ENCODE measurements around the gene KRT86. TPM values are rescaled to one million over a fixed set of nuclear protein-coding genes. Genes with fewer than 3 reads are reported as not detected.
A peak's percentile ranks its signal among the peaks of the same experiment; 100 is the strongest.
"Not testable (repeated sequence)": the region's sequence is repeated elsewhere in the genome, so short reads cannot be mapped to it uniquely, and the experiment has no call there.

KRT86 gene
- total and polyA plus RNA-seq, 2 experiments from 2014 or later, result 0.11 to 0.16 TPM

GRCh38 chr12:52296572-52297215 is 22.2 kb downstream of the KRT86 start:
- Histone ChIP-seq H3K9ac (no peak overlapping the region), H3K4me3 (no peak overlapping the region), H3F3A (ENCODE audit: insufficient read depth) (no peaks in the 10 kb centered on the region), H3K79me2 (ENCODE audit: insufficient read depth) (no peaks in the 10 kb centered on the region), H2AFZ (no peak overlapping the region), H3K9me3 (ENCODE audit: low read depth) (no peaks in the 10 kb centered on the region), H3K9me2 (ENCODE audit: insufficient read depth) (no peaks in the 10 kb centered on the region), H3K27me3 (replicated peaks; ENCODE audit: insufficient read depth) (peaks cover 27% of the 10 kb centered on the region), H3K27ac (no peak overlapping the region), H3K4me1 (ENCODE audit: insufficient read depth) (0 out of 2 replicates have a peak, but pooled peaks cover 5% of the 10 kb centered on the region), H4K20me1 (ENCODE audit: insufficient read depth) (no peaks in the 10 kb centered on the region), H3K4me2 (ENCODE audit: unreplicated experiment) (no peak overlapping the region), H3K36me3 (ENCODE audit: low read depth) (no peaks in the 10 kb centered on the region)
- DNase-seq, result no peak
- in situ Hi-C loops (cut with MboI), result no loop called here
- TF ChIP-seq EZH2phosphoT487 (IDR thresholded peaks at IDR 0.05; ENCODE audit: insufficient read depth, low read depth) (no peak), EZH2 (IDR thresholded peaks at IDR 0.05; ENCODE audit: insufficient read depth, poor library complexity, severe bottlenecking) (no peak)
- WGBS, 2 experiments (ENCODE audit: low coverage in 1 of 2, low lambda C conversion rate in 2 of 2, missing lambda C conversion rate in 2 of 2), result 85 to 86% methylated on average over 5 of the region's 5 CpGs

- no peaks in the 10 kb centered on the region for H3K36me3 ChIP-seq (ENCODE audit: low read depth)
- TF ChIP-seq EZH2phosphoT487 (IDR thresholded peaks at IDR 0.05; ENCODE audit: insufficient read depth, low read depth) (no peak), EZH2 (IDR thresholded peaks at IDR 0.05; ENCODE audit: insufficient read depth, poor library complexity, severe bottlenecking) (no peak)
- in situ Hi-C loops (cut with MboI), result no loop called here
- DNase-seq, result no peak
- 40 to 43% methylated on average over 4 of the region's 4 CpGs for WGBS, 2 experiments (ENCODE audit: low coverage in 1 of 2, low lambda C conversion rate in 2 of 2, missing lambda C conversion rate in 2 of 2)
- H4K20me1 ChIP-seq (ENCODE audit: insufficient read depth), result no peaks in the 10 kb centered on the region
- no peak overlapping the region for H3K4me2 ChIP-seq (ENCODE audit: unreplicated experiment)
- H3K9me2 ChIP-seq (ENCODE audit: insufficient read depth), result no peaks in the 10 kb centered on the region
- H3K27ac ChIP-seq, result no peak overlapping the region
- no peak overlapping the region for H2AFZ ChIP-seq
- H3K4me1 ChIP-seq (ENCODE audit: insufficient read depth), result 0 out of 2 replicates have a peak, but pooled peaks cover 5% of the 10 kb centered on the region
- no peaks in the 10 kb centered on the region for H3K79me2 ChIP-seq (ENCODE audit: insufficient read depth)
- no peak overlapping the region for H3K9ac ChIP-seq
- no peaks in the 10 kb centered on the region for H3K9me3 ChIP-seq (ENCODE audit: low read depth)
- H3K4me3 ChIP-seq, result no peak overlapping the region
- H3F3A ChIP-seq (ENCODE audit: insufficient read depth), result no peaks in the 10 kb centered on the region
- H3K27me3 ChIP-seq (replicated peaks; ENCODE audit: insufficient read depth), result peaks cover 27% of the 10 kb centered on the region
These were observed 24.3 kb downstream of the KRT86 start for GRCh38 chr12:52298677-52299190.

- H3K79me2 ChIP-seq (ENCODE audit: insufficient read depth), result no peaks in the 10 kb centered on the region
- no peaks in the 10 kb centered on the region for H3K36me3 ChIP-seq (ENCODE audit: low read depth)
- H3K4me2 ChIP-seq (ENCODE audit: unreplicated experiment), result no peak overlapping the region
- DNase-seq, result peak; percentile 64
- H3K9ac ChIP-seq, result no peak overlapping the region
- no peak overlapping the region for H3K4me3 ChIP-seq
- H3K27me3 ChIP-seq (replicated peaks; ENCODE audit: insufficient read depth), result peaks cover 27% of the 10 kb centered on the region
- H3K4me1 ChIP-seq (ENCODE audit: insufficient read depth), result 0 out of 2 replicates have a peak, but pooled peaks cover under 1% of the 10 kb centered on the region
- H3K27ac ChIP-seq, result no peak overlapping the region
- H3K9me3 ChIP-seq (ENCODE audit: low read depth), result no peaks in the 10 kb centered on the region
- in situ Hi-C loops (cut with MboI), result no loop called here
- no peaks in the 10 kb centered on the region for H3K9me2 ChIP-seq (ENCODE audit: insufficient read depth)
- WGBS, 2 experiments (ENCODE audit: low coverage in 1 of 2, low lambda C conversion rate in 2 of 2, missing lambda C conversion rate in 2 of 2), result 33 to 34% methylated on average over 14 of the region's 14 CpGs
- no peaks in the 10 kb centered on the region for H3F3A ChIP-seq (ENCODE audit: insufficient read depth)
- no peaks in the 10 kb centered on the region for H4K20me1 ChIP-seq (ENCODE audit: insufficient read depth)
- TF ChIP-seq EZH2 (IDR thresholded peaks at IDR 0.05; ENCODE audit: insufficient read depth, poor library complexity, severe bottlenecking) (no peak), EZH2phosphoT487 (IDR thresholded peaks at IDR 0.05; ENCODE audit: insufficient read depth, low read depth) (no peak)
- no peak overlapping the region for H2AFZ ChIP-seq
These were observed 26.6 kb downstream of the KRT86 start for GRCh38 chr12:52300796-52301691.

GRCh38 chr12:52301721-52302120 is 27.3 kb downstream of the KRT86 start:
- H3K9me2 ChIP-seq (ENCODE audit: insufficient read depth); H3K79me2 ChIP-seq (ENCODE audit: insufficient read depth); H3K9ac ChIP-seq; in situ Hi-C loops (cut with MboI); H3K4me2 ChIP-seq (ENCODE audit: unreplicated experiment); H3K36me3 ChIP-seq (ENCODE audit: low read depth); H4K20me1 ChIP-seq (ENCODE audit: insufficient read depth); H3K4me1 ChIP-seq (ENCODE audit: insufficient read depth); H3K9me3 ChIP-seq (ENCODE audit: low read depth); H3F3A ChIP-seq (ENCODE audit: insufficient read depth); H3K4me3 ChIP-seq; H2AFZ ChIP-seq; H3K27ac ChIP-seq; DNase-seq: not testable (repeated sequence)
- H3K27me3 ChIP-seq (replicated peaks; ENCODE audit: insufficient read depth), result peaks cover 27% of the 10 kb centered on the region
- WGBS, 2 experiments (ENCODE audit: low coverage in 1 of 2, low lambda C conversion rate in 2 of 2, missing lambda C conversion rate in 2 of 2), result 83 to 84% methylated on average over 18 to 24 of the region's 31 CpGs

- DNase-seq; H3K27ac ChIP-seq; H3K9me2 ChIP-seq (ENCODE audit: insufficient read depth); H3K9me3 ChIP-seq (ENCODE audit: low read depth); H3K4me1 ChIP-seq (ENCODE audit: insufficient read depth); H4K20me1 ChIP-seq (ENCODE audit: insufficient read depth); H3K4me2 ChIP-seq (ENCODE audit: unreplicated experiment); H3K36me3 ChIP-seq (ENCODE audit: low read depth); H2AFZ ChIP-seq; H3K4me3 ChIP-seq; H3K79me2 ChIP-seq (ENCODE audit: insufficient read depth); in situ Hi-C loops (cut with MboI); H3K9ac ChIP-seq; H3F3A ChIP-seq (ENCODE audit: insufficient read depth): not testable (repeated sequence)
- H3K27me3 ChIP-seq (replicated peaks; ENCODE audit: insufficient read depth), result peaks cover 22% of the 10 kb centered on the region
- no CpG with 5 or more reads among the region's 5 CpGs for WGBS, 2 experiments (ENCODE audit: low coverage in 1 of 2, low lambda C conversion rate in 2 of 2, missing lambda C conversion rate in 2 of 2)
These were observed 27.9 kb downstream of the KRT86 start for GRCh38 chr12:52302242-52302914.

GRCh38 chr12:52304941-52305411 is 30.5 kb downstream of the KRT86 start:
- H3K9me2 ChIP-seq (ENCODE audit: insufficient read depth); H3K9ac ChIP-seq; H3K4me2 ChIP-seq (ENCODE audit: unreplicated experiment); H3F3A ChIP-seq (ENCODE audit: insufficient read depth); H3K36me3 ChIP-seq (ENCODE audit: low read depth); H3K79me2 ChIP-seq (ENCODE audit: insufficient read depth); H2AFZ ChIP-seq; H4K20me1 ChIP-seq (ENCODE audit: insufficient read depth); DNase-seq; H3K4me3 ChIP-seq; in situ Hi-C loops (cut with MboI); H3K27ac ChIP-seq; H3K27me3 ChIP-seq (replicated peaks; ENCODE audit: insufficient read depth); H3K4me1 ChIP-seq (ENCODE audit: insufficient read depth); H3K9me3 ChIP-seq (ENCODE audit: low read depth): not testable (repeated sequence)
- 88 to 90% methylated on average over 14 to 15 of the region's 15 CpGs for whole genome bisulfite sequencing, 2 experiments (ENCODE audit: low coverage in 1 of 2, low lambda C conversion rate in 2 of 2, missing lambda C conversion rate in 2 of 2)
